WERI-Rb-1 (cell line): Measurements from ENCODE around the gene C16orf96.

ENCODE experiments used
- DNase-seq: peaks from one replicate; pipeline ENCODE4 v3.0.0-alpha.2; 2020
- H3K27ac ChIP-seq: fragments of 250-450 bp; sonication (Bioruptor Pico); 2 replicates; pipeline ENCODE4 v1.5.1; 2020; ENCODE audit warnings: mild to moderate bottlenecking, moderate library complexity
- H3K27me3 ChIP-seq: fragments of 250-450 bp; sonication (Bioruptor Pico); 2 replicates; pipeline ENCODE4 v1.5.1; 2021; ENCODE audit warnings: mild to moderate bottlenecking, low read depth, moderate library complexity; ENCODE audit not compliant: insufficient read depth, severe bottlenecking
- H3K36me3 ChIP-seq: fragments of 250-450 bp; sonication (Bioruptor Pico); 2 replicates; pipeline ENCODE4 v1.5.1; 2020; ENCODE audit warnings: mild to moderate bottlenecking, moderate library complexity
- H3K4me3 ChIP-seq: 2 replicates; pipeline ENCODE4 v1.5.1; 2011; ENCODE audit warnings: low read depth, mild to moderate bottlenecking, control low read depth, low read length
- H3K9me3 ChIP-seq: fragments of 250-450 bp; sonication (Bioruptor Pico); 2 replicates; pipeline ENCODE4 v1.5.1; 2021; ENCODE audit warnings: mild to moderate bottlenecking, moderate library complexity; ENCODE audit not compliant: severe bottlenecking
- CTCF ChIP-seq: IDR thresholded peaks from 2 replicates; pipeline ENCODE4 v1.5.1; 2011; ENCODE audit warnings: low read depth, mild to moderate bottlenecking, control low read depth, inconsistent platforms, low read length

Gene C16orf96

GRCh38 chr16:4594433-4595410 lies 38.6 kb downstream of the C16orf96 start:
- no peaks in the 10 kb centered on the region for H3K27me3 ChIP-seq
- H3K9me3 ChIP-seq: no peaks in the 10 kb centered on the region
- H3K27ac ChIP-seq: no peak overlapping the region
- DNase-seq: no peak
- no peak for TF ChIP-seq CTCF
- H3K4me3 ChIP-seq: no peak overlapping the region
- H3K36me3 ChIP-seq: no peaks in the 10 kb centered on the region

GRCh38 chr16:4597174-4597573 lies 41.0 kb downstream of the C16orf96 start:
- Histone ChIP-seq H3K27me3 (no peaks in the 10 kb centered on the region), H3K9me3 (no peaks in the 10 kb centered on the region), H3K4me3 (no peak overlapping the region), H3K27ac (no peak overlapping the region), H3K36me3 (no peaks in the 10 kb centered on the region)
- DNase-seq: no peak
- no peak for TF ChIP-seq CTCF

DNA sequence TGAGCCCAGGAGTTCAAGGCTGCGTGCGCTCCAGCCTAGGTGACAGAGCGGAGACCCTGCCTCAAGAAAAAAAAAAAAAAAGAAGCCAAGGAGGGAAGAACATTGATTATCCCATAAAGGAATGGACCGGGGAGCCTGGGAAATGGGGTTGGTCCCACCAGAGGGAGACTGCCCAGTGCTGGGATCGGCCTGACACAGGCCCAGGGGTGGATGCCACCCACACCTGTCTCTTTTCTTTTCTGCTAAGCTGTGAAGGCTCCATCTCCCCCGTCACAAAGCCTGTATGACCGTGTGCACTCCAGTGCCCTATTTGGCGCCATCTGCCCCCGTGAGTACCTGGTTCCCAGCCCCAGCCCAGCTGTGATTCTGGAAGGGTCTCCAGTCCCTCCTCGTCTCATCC lies 42.9 kb downstream of the C16orf96 start:
- Histone ChIP-seq H3K4me3 (no peak overlapping the region), H3K27ac (no peak overlapping the region), H3K27me3 (no peaks in the 10 kb centered on the region), H3K9me3 (no peaks in the 10 kb centered on the region), H3K36me3 (no peaks in the 10 kb centered on the region)
- no peak for TF ChIP-seq CTCF
- no peak for DNase-seq

- no peaks in the 10 kb centered on the region for H3K36me3 ChIP-seq
- H3K27ac ChIP-seq: no peak overlapping the region
- DNase-seq: no peak
- no peaks in the 10 kb centered on the region for H3K27me3 ChIP-seq
- H3K9me3 ChIP-seq: no peaks in the 10 kb centered on the region
- no peak for TF ChIP-seq CTCF
- no peak overlapping the region for H3K4me3 ChIP-seq
These were observed 43.4 kb downstream of the C16orf96 start for GRCh38 chr16:4599545-4599944.

GRCh38 chr16:4601036-4601863 lies 45.1 kb downstream of the C16orf96 start:
- H3K27ac ChIP-seq: no peak overlapping the region
- no peak for TF ChIP-seq CTCF
- H3K36me3 ChIP-seq: no peaks in the 10 kb centered on the region
- H3K9me3 ChIP-seq: no peaks in the 10 kb centered on the region
- H3K4me3 ChIP-seq: no peak overlapping the region
- no peaks in the 10 kb centered on the region for H3K27me3 ChIP-seq
- no peak for DNase-seq
